HFF-Myc (cell line): ENCODE results near the gene CSNK2A2.

ENCODE experiments used
- DNase-seq: peaks from one replicate; pipeline ENCODE4 v3.0.0-alpha.2; 2011; ENCODE audit warnings: low read depth; ENCODE audit errors: extremely low read depth
- H3K4me3 ChIP-seq: replicated peaks from 2 replicates; pipeline ENCODE4 v1.5.1; 2011; ENCODE audit warnings: low read depth, mild to moderate bottlenecking, control low read depth, low read length
- TF ChIP-seq, protein P1 (sequence below): IDR thresholded peaks from 2 replicates; pipeline ENCODE4 v1.5.1; 2012; ENCODE audit warnings: mild to moderate bottlenecking, low read depth, low read length, control low read depth; ENCODE audit errors: missing control alignments

Gene CSNK2A2

DNA sequence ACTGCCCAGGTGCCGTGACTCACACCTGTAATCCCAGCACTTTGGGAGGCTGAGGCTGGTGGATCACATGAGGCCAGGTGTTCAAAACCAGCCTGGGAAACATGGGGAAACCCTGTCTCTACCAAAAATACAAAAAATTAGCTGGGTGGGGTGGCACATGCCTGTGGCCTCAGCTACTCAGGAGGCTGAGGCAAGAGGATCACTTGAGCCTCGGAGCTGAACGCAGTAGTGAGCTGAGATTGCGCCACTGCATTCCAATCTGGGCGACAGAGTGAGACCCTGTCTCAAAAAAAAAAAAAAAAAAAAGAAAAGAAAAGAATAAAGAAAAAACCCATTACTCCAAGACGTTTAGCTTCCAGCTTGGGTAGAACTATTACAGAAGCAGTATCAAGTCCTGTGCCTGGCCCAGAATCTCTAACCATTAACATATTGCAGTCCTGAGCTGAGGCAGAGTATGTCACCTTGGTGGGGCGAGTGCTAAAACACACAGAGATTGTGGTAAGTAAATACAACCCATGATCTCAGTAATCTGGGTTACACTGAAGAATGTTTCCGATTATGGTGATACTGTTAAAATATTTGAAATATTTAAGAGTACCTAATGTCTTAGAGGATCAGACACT, 45.5 kb downstream of the CSNK2A2 start:
- TF ChIP-seq, protein P1, sequence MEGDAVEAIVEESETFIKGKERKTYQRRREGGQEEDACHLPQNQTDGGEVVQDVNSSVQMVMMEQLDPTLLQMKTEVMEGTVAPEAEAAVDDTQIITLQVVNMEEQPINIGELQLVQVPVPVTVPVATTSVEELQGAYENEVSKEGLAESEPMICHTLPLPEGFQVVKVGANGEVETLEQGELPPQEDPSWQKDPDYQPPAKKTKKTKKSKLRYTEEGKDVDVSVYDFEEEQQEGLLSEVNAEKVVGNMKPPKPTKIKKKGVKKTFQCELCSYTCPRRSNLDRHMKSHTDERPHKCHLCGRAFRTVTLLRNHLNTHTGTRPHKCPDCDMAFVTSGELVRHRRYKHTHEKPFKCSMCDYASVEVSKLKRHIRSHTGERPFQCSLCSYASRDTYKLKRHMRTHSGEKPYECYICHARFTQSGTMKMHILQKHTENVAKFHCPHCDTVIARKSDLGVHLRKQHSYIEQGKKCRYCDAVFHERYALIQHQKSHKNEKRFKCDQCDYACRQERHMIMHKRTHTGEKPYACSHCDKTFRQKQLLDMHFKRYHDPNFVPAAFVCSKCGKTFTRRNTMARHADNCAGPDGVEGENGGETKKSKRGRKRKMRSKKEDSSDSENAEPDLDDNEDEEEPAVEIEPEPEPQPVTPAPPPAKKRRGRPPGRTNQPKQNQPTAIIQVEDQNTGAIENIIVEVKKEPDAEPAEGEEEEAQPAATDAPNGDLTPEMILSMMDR: no peak
- no peak for DNase-seq
- H3K4me3 ChIP-seq: no peak overlapping the region

DNA sequence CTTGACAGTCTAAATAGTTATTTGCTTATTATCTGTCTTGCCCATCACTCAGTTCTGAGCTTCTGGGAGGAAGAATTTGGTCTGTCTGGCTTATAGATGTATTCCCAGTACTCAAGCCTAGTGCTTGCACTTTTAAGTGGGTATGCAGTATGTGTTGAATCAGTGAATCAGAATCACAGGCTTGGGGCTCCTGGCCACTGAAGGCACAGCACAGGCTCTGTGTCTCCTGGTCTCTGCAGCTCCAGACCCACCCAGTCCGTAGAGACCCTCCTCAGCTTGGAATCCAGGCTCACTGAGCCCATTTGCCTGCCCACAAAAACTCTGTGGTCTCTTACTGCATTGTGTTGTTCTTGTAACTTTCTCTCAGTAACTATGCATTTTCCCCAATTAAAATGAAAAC, 49.4 kb downstream of the CSNK2A2 start:
- no peak for DNase-seq

DNA sequence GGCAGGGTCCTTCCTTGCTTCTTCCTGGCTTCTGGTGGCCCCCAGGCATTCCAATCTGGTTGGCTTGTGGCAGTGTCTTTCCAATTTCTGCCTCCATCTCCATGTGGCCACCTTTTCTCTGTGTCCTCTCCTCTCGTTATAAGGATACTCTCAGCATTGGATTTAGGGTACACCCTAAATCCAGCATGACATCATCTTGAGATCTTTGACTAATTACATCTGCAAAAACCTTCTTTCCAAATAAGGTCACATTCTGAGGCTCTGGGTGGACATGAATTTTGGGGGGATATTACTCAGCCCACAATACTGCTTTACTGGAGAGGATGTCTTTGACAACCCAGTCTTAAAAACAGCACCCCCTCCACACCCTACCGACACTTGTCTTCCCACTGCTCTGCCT, 49.8 kb downstream of the CSNK2A2 start:
- TF ChIP-seq, protein P1: no peak
- DNase-seq: no peak
- no peak overlapping the region for H3K4me3 ChIP-seq

More for the DNA sequence above, 49.4 kb downstream of the CSNK2A2 start:
- no peak overlapping the region for H3K4me3 ChIP-seq
- TF ChIP-seq, protein P1: no peak

DNA sequence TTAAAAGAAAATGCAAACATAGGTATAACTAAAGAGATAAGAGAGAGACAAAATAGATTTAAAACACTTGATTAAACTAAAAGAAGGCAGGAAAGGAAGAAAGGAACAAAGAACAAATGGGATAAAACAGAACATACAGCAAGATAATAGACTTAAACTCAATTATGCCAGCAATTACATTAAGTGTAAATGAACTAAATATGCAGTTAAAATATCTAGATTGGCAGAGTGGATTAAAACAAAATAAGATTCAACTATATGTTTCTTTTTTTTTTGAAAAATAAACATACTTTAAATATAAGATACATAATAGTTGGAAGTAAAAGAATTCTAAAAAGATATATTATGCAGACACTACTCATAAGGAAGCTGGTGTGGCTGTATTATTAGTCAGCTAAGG, 59.1 kb downstream of the CSNK2A2 start:
- no peak for DNase-seq
- TF ChIP-seq, protein P1: no peak
- no peak overlapping the region for H3K4me3 ChIP-seq

DNA sequence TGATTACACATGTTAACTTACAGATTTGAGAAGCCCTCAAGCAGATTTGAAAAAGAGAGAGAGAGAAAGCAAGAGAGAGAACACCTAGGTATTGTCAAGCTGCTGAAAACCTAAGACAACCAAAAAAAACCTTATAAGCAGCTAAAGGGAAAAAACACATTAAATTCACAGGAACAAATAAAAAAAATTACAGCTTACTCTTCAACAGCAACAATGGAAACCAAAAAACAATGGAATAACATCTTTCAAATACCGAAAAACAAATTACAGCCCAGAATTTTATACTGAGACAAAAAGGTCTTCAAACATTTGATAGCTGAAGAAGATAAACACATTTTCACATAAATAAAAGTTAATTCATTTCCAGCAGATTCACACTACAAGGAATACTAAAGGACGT, 60.3 kb downstream of the CSNK2A2 start:
- DNase-seq: no peak
- H3K4me3 ChIP-seq: no peak overlapping the region
- TF ChIP-seq, protein P1: no peak

DNA sequence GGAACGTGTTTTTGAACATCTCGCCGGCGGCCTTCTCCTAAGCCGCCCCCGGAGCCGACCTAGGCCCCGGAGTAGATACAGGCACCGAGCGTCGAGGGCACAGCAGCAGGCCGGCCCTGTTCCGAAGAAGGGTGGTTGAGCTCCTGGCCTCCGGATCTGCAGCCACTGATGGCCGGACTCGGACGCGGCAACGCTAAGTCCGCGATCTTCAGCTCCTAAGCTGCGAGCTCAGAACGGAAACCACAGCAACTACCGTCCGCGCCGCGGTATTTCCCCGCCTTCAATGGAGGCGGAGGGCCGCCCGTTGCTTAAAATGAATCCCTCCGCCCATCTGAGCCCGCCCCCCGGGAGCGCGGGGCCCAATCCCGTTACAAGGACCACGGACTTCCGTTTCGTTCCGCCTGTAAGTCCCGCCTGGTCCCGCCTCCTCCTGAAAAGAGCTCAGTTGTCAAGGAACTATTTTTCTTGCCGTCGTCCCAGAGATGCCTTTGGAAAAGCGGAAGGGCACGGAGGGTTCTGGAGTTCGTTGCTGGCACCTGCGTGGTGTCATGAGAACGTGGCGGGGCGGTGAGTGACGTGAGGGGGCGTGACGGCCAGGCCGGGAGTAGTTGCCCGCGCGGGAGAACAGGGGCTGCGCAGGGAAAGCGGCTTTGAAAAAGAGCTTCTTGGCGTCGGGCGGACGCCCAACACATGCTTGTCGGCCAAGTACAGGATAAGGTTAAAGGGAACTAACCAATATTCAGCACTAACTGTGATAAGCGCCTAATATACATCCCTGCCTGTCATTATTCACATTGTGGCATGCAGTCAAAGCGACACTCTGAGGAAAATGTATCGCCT, 68.6 kb downstream of the CSNK2A2 start, which contains the start of gene CFAP20:
Gene CFAP20, minus strand, starts transcription at position 285 of the 840 bp plus-strand sequence. Its CDS starts 266 bp downstream, at position 19.
- H3K4me3 ChIP-seq: peak within 1 kb of the TSS; percentile 88
- DNase-seq: peak; percentile 99
- TF ChIP-seq, protein P1: no peak
